K562 (cell line): ENCODE data around the gene CD300LG. TPM values are rescaled to one million over a fixed set of nuclear protein-coding genes. Genes with fewer than 3 reads are reported as not detected.

ENCODE experiments used
- ATAC-seq: fragments of 200-7000 bp; cut with Tn5 transposase; 3 replicates; pipeline ENCODE4 v1.9.1; 2020; ENCODE audit warnings: moderate library complexity
- BruUV-seq: library from RNA; stranded (reverse); fragments of 400-500 nt; replicated peaks from 2 replicates; lab custom pipeline; 2021; lab: Mats Ljungman, UMichigan
- CTCF ChIA-PET: fragments of 300-600 bp; formaldehyde crosslinking; extraction: SDS; loops from one replicate; lab custom pipeline; 2021; ENCODE audit warnings: low intra/inter-chr PET ratio; lab: Yijun Ruan, JAX
- POLR2A ChIA-PET: fragments of 300-600, 350-650 bp; sonication (Branson Sonifier 250); formaldehyde crosslinking; extraction: SDS; loops from one replicate; lab custom pipeline; 2021; ENCODE audit warnings: antibody characterized with exemption, inconsistent platforms; lab: Yijun Ruan, JAX
- DNase-seq, 4 experiments: peaks; one replicate each; pipeline versions ENCODE4 v3.0.0 to v3.0.0-alpha.2; 2011 to 2018; ENCODE audit warnings: low spot score in 3 of 4, mixed read lengths in 3 of 4; ENCODE audit errors: extremely low read depth in 1 of 4
- FAIRE-seq: peaks from 2 replicates; lab custom pipeline; 2011; peaks lifted over from hg19 to GRCh38; lab: Jason Lieb, UNC
- H2AFZ ChIP-seq: 2 replicates; pipeline ENCODE4 v1.6.0; 2011; ENCODE audit warnings: low read depth, low read length, control low read depth, inconsistent platforms
- H3K27ac ChIP-seq: fragments of 200-600 bp; 3 replicates; pipeline ENCODE4 v1.8.0; 2011; ENCODE audit warnings: low read depth, mild to moderate bottlenecking, control low read depth, inconsistent platforms, low read length, moderate library complexity, mixed read lengths; ENCODE audit errors: extremely low read depth
- H3K27me3 ChIP-seq, 2 experiments: fragments of 300-600 bp in 1 of 2; 2 replicates in 1 of 2; 3 replicates in 1 of 2; pipeline versions ENCODE4 v1.6.0 to v1.8.0; 2011; ENCODE audit warnings: inconsistent platforms in 2 of 2, low read length in 2 of 2, mild to moderate bottlenecking in 1 of 2, mixed read lengths in 1 of 2, moderate library complexity in 1 of 2; ENCODE audit not compliant: control insufficient read depth in 2 of 2, insufficient read depth in 2 of 2
- H3K36me3 ChIP-seq: fragments of 300-600 bp; 3 replicates; pipeline ENCODE4 v1.8.0; 2011; ENCODE audit warnings: mild to moderate bottlenecking, low read length, inconsistent platforms; ENCODE audit not compliant: control insufficient read depth, insufficient read depth
- H3K4me1 ChIP-seq, 2 experiments: fragments of 200-600 bp in 1 of 2; replicated peaks in 1 of 2; 2 replicates in 1 of 2; 3 replicates in 1 of 2; pipeline versions ENCODE4 v1.5.1 to v1.8.0; 2011; ENCODE audit warnings: inconsistent platforms in 2 of 2, low read length in 2 of 2, mild to moderate bottlenecking in 1 of 2, mixed read lengths in 1 of 2, moderate library complexity in 1 of 2; ENCODE audit not compliant: control insufficient read depth in 2 of 2, insufficient read depth in 2 of 2
- H3K4me2 ChIP-seq: 2 replicates; pipeline ENCODE4 v1.6.1; 2011; ENCODE audit warnings: low read length, control low read depth, inconsistent platforms, mixed read lengths; ENCODE audit not compliant: insufficient read depth
- H3K4me3 ChIP-seq: fragments of 200-600 bp; sonication (generic), shearing (Covaris generic); 2 replicates; pipeline ENCODE4 v1.5.1; 2016; ENCODE audit warnings: control low read depth, inconsistent platforms
- H3K79me2 ChIP-seq: fragments of 200-600 bp; 3 replicates; pipeline ENCODE4 v1.8.0; 2011; ENCODE audit warnings: low read length, inconsistent platforms; ENCODE audit not compliant: control insufficient read depth, insufficient read depth
- H3K9ac ChIP-seq, 2 experiments: 2 replicates each; pipeline versions ENCODE4 v1.6.0 to v1.6.1; 2011; ENCODE audit warnings: low read depth in 2 of 2, low read length in 2 of 2, control low read depth in 1 of 2, inconsistent platforms in 1 of 2, mild to moderate bottlenecking in 1 of 2, mixed read lengths in 1 of 2; ENCODE audit not compliant: insufficient read depth in 1 of 2
- H3K9me1 ChIP-seq: one replicate; pipeline ENCODE4 v1.6.0; 2011; ENCODE audit warnings: inconsistent platforms, mild to moderate bottlenecking, low read length, moderate library complexity; ENCODE audit not compliant: control insufficient read depth, insufficient read depth
- H3K9me3 ChIP-seq: replicated peaks from 2 replicates; pipeline ENCODE4 v1.5.1; 2011; ENCODE audit warnings: low read depth, low read length, inconsistent platforms; ENCODE audit not compliant: control insufficient read depth, insufficient read depth
- H4K20me1 ChIP-seq: replicated peaks from 2 replicates; pipeline ENCODE4 v1.6.1; 2011; ENCODE audit warnings: low read length, inconsistent platforms, mixed read lengths; ENCODE audit not compliant: control insufficient read depth, insufficient read depth
- CLOCK ChIP-seq: fragments of 250-450 bp; sonication (Bioruptor Pico); IDR thresholded peaks from 2 replicates; pipeline ENCODE4 v1.4.0; 2020; ENCODE audit warnings: mild to moderate bottlenecking, moderate library complexity, borderline replicate concordance
- E2F1 ChIP-seq: sonication (generic); formaldehyde crosslinking; IDR thresholded peaks from 2 replicates; pipeline ENCODE4 v1.8.1; 2023; ENCODE audit warnings: mild to moderate bottlenecking, missing genetic modification reagents, moderate library complexity
- HSF4 ChIP-seq: fragments of 250-450 bp; sonication (Bioruptor Pico); IDR thresholded peaks from 2 replicates; pipeline ENCODE4 v2.1.2; 2022; ENCODE audit warnings: mild to moderate bottlenecking, moderate library complexity, borderline replicate concordance
- JUND ChIP-seq, 2 experiments: IDR thresholded peaks; 2 replicates in 1 of 2; 3 replicates in 1 of 2; pipeline ENCODE4 v1.6.1; 2011; ENCODE audit warnings: borderline replicate concordance in 2 of 2, low read depth in 2 of 2, low read length in 2 of 2, improper control_type of control experiment in 1 of 2, missing biosample characterization in 1 of 2, missing genetic modification characterization in 1 of 2, missing genetic modification reagents in 1 of 2
- MECOM ChIP-seq: fragments of 250-450 bp; sonication (Bioruptor Pico); IDR thresholded peaks from 2 replicates; pipeline ENCODE4 v1.8.0; 2022; ENCODE audit warnings: inconsistent platforms
- NCOR1 ChIP-seq: fragments of 450-650 bp; IDR thresholded peaks from 2 replicates; pipeline ENCODE4 v1.6.1; 2016; ENCODE audit warnings: mild to moderate bottlenecking, moderate library complexity
- NFRKB ChIP-seq: fragments of 450-650 bp; IDR thresholded peaks from 2 replicates; pipeline ENCODE4 v1.6.1; 2016; ENCODE audit warnings: low read depth
- PKNOX1 ChIP-seq: fragments of 450-650 bp; IDR thresholded peaks from 2 replicates; pipeline ENCODE4 v1.6.1; 2016
- PRMT5 ChIP-seq: sonication (generic); formaldehyde crosslinking; IDR thresholded peaks from 2 replicates; pipeline ENCODE4 v1.5.0; 2020; ENCODE audit warnings: missing genetic modification reagents
- RBM17 ChIP-seq: fragments of 200-400 bp; formaldehyde crosslinking; IDR thresholded peaks from 2 replicates; pipeline ENCODE4 v1.6.1; 2017; ENCODE audit warnings: low read depth, mild to moderate bottlenecking, low read length, borderline replicate concordance
- ZBTB26 ChIP-seq: fragments of 450-650 bp; formaldehyde crosslinking; IDR thresholded peaks from 2 replicates; pipeline ENCODE4 v1.4.0; 2022; ENCODE audit warnings: missing genetic modification characterization
- ZNF124 ChIP-seq: sonication (generic); formaldehyde crosslinking; IDR thresholded peaks from 2 replicates; pipeline ENCODE4 v1.8.1; 2022; ENCODE audit warnings: missing genetic modification reagents
- ZNF561 ChIP-seq: fragments of 450-650 bp; formaldehyde crosslinking; conservative IDR thresholded peaks from 2 replicates; pipeline ENCODE4 v1.4.0; 2020; ENCODE audit warnings: mild to moderate bottlenecking, moderate library complexity
- ZNF717 ChIP-seq: fragments of 250-450 bp; sonication (Bioruptor Pico); IDR thresholded peaks from 2 replicates; pipeline ENCODE4 v1.5.0; 2021
- WGBS: fragments of 100-300 bp; shearing (Covaris generic); methylation state at CpG from one replicate; pipeline ENCODE4 v1.1.6; 2016; ENCODE audit warnings: low coverage, mixed read lengths; ENCODE audit not compliant: insufficient coverage; ENCODE audit errors: missing lambda C conversion rate; 5-methylcytosine and 5-hydroxymethylcytosine counted together
- in situ Hi-C: fragments of 300-500 bp; cut with MboI; formaldehyde crosslinking; loops from 4 replicates; pipeline ENCODE4 v1.15.0; 2018; ENCODE audit warnings: inconsistent platforms, mixed read lengths
- intact Hi-C: fragments of 100-400 bp; cut with micrococcal nuclease; formaldehyde crosslinking; loops from 2 replicates; pipeline ENCODE4 v1.14.2; 2022
- polyA plus RNA-seq, 8 experiments: library from polyadenylated mRNA; depleted of rRNA in 4 of 8; stranded (reverse) in 5 of 8; unstranded in 3 of 8; fragments of >200 nt; fragmentation: Nextera tagmentation in 2 of 8; fragmentation: Illumina TruSeq in 1 of 8; extraction: Ambion mirVana in 2 of 8; extraction: Trizol in 1 of 8; gene quantifications; 2 replicates each; pipeline versions ENCODE4 v1.2.1 to v1.2.3, GENCODE V29; 2011 to 2014; ENCODE audit warnings: inconsistent platforms in 1 of 8, missing spikeins in 1 of 8
- total RNA-seq, 7 experiments: library from RNA; depleted of rRNA in 6 of 7; stranded (reverse); fragments of >200 nt in 6 of 7; fragmentation: Illumina TruSeq in 2 of 7; extraction: Trizol in 2 of 7; gene quantifications; 2 replicates each; pipeline versions ENCODE4 v1.2.1 to v1.2.3, GENCODE V29; 2011 to 2021; ENCODE audit warnings: low replicate concordance in 1 of 7

Gene CD300LG
- total and polyA plus RNA-seq, 9 of the 15 experiments (the other 6 are each of a cell fraction or from before 2014, with no cell fraction given): not detected

- TF ChIP-seq JUND (IDR thresholded peaks at IDR 0.05; ENCODE audit: borderline replicate concordance, low read depth, low read length) (no peak), JUND (tag; IDR thresholded peaks at IDR 0.05; ENCODE audit: borderline replicate concordance, low read depth, low read length) (no peak)
Measured at GRCh38 chr17:43891851-43892646, 45.1 kb downstream of the CD300LG start (continued).

- FAIRE-seq (no peak), DNase-seq (no peak), ATAC-seq (no peak)
- Histone ChIP-seq H2AFZ (no peak overlapping the region), H3K36me3 (no peaks in the 10 kb centered on the region), H3K4me3 (no peak overlapping the region), H3K4me1 (no peaks in the 10 kb centered on the region), H3K9ac (no peak overlapping the region), H3K4me2 (no peak overlapping the region), H3K9me3 (no peaks in the 10 kb centered on the region), H3K27me3 (peaks cover 2 to 33% of the 10 kb centered on the region in 2 experiments; a peak in 4 of 5 replicates), H3K9me1 (no peaks in the 10 kb centered on the region), H3K79me2 (no peaks in the 10 kb centered on the region), H4K20me1 (no peaks in the 10 kb centered on the region; the same call in 1 of the 2 replicates), H3K27ac (no peak overlapping the region)
- BruUV-seq: no TSS peak
- POLR2A ChIA-PET: interaction anchor here (0.9 to 1.2 kb wide), 2 partner anchors 9 to 10 kb away, joined by 3 to 4 read pairs; no protein-coding TSS in a partner anchor
- in situ Hi-C loops: no loop called here
- 0% methylated on average over 4 of the region's 4 CpGs for WGBS
- intact Hi-C loops: no loop called here
- CTCF ChIA-PET: no interaction called here
- TF ChIP-seq RBM17 (no peak), CLOCK (CRISPR knock-in tag) (no peak), ZNF717 (CRISPR knock-in tag) (no peak), PKNOX1 (no peak), HSF4 (CRISPR knock-in tag) (no peak), ZNF124 (CRISPR knock-in tag) (no peak), MECOM (no peak), E2F1 (CRISPR knock-in tag) (no peak), ZNF561 (CRISPR knock-in tag) (no peak), NFRKB (no peak), ZBTB26 (no peak), NCOR1 (no peak), PRMT5 (CRISPR knock-in tag) (no peak)
Measured at GRCh38 chr17:43892647-43892952, 45.6 kb downstream of the CD300LG start.
